WTC11 (cell line): Measurements from ENCODE around the gene ZNF57.

Experiments
- ATF3 ChIP-seq: sonication (generic); formaldehyde crosslinking; conservative IDR thresholded peaks from 2 replicates; pipeline ENCODE4 v1.8.1; 2022; ENCODE audit warnings: mild to moderate bottlenecking, missing genetic modification reagents
- CTCF ChIP-seq: fragments of 200-600 bp; IDR thresholded peaks from 2 replicates; pipeline ENCODE4 v1.8.0; 2022; ENCODE audit warnings: antibody characterized with exemption
- ESRRA ChIP-seq: sonication (generic); formaldehyde crosslinking; IDR thresholded peaks from 2 replicates; pipeline ENCODE4 v1.8.1; 2022; ENCODE audit warnings: mild to moderate bottlenecking, missing genetic modification reagents, borderline replicate concordance
- JUN ChIP-seq: sonication (generic); formaldehyde crosslinking; IDR thresholded peaks from 2 replicates; pipeline ENCODE4 v1.8.0; 2023; ENCODE audit warnings: mild to moderate bottlenecking, missing genetic modification reagents
- NR2C2 ChIP-seq: sonication (generic); formaldehyde crosslinking; IDR thresholded peaks from 2 replicates; pipeline ENCODE4 v1.8.0; 2022; ENCODE audit warnings: mild to moderate bottlenecking, missing genetic modification reagents
- SMAD3 ChIP-seq: sonication (generic); formaldehyde crosslinking; IDR thresholded peaks from 2 replicates; pipeline ENCODE4 v1.8.0; 2022; ENCODE audit warnings: missing genetic modification reagents, mild to moderate bottlenecking, borderline replicate concordance
- TEAD4 ChIP-seq: sonication (generic); formaldehyde crosslinking; IDR thresholded peaks from 2 replicates; pipeline ENCODE4 v1.8.0; 2022; ENCODE audit warnings: mild to moderate bottlenecking, missing genetic modification reagents
- ZNF121 ChIP-seq: sonication (generic); formaldehyde crosslinking; IDR thresholded peaks from 2 replicates; pipeline ENCODE4 v1.8.0; 2023; ENCODE audit warnings: missing genetic modification reagents
- ZNF138 ChIP-seq: sonication (generic); formaldehyde crosslinking; conservative IDR thresholded peaks from 2 replicates; pipeline ENCODE4 v1.8.1; 2022; ENCODE audit warnings: mild to moderate bottlenecking, moderate library complexity, missing genetic modification reagents

GRCh38 chr19:2905918-2906519, 5.3 kb downstream of the ZNF57 start:
- TF ChIP-seq SMAD3 (CRISPR knock-in tag), result no peak
- 0 out of 2 replicates have a peak, but pooled peaks have one; percentile 20 for TF ChIP-seq ZNF121
- no peak for TF ChIP-seq CTCF
- TF ChIP-seq JUN (CRISPR knock-in tag), result no peak
- TF ChIP-seq ZNF138 (CRISPR knock-in tag), result no peak
- TF ChIP-seq TEAD4 (CRISPR knock-in tag), result no peak
- no peak for TF ChIP-seq ESRRA
- TF ChIP-seq NR2C2 (CRISPR knock-in tag), result no peak
- TF ChIP-seq ATF3 (CRISPR knock-in tag), result no peak
